MM.1S (cell line): ENCODE measurements around the gene KCNJ5.

Source experiments
- EZH2 ChIP-seq: fragments of 300-600 bp; sonication (generic); optimal IDR thresholded peaks from 2 replicates; pipeline ENCODE3; 2017; ENCODE audit warnings: low read depth, mild to moderate bottlenecking, antibody characterized with exemption, low read length, mixed read lengths
- TF ChIP-seq, protein P1 (sequence below): fragments of 300-600 bp; sonication (generic); IDR thresholded peaks from 2 replicates; pipeline ENCODE4 v1.5.1; 2016; ENCODE audit warnings: antibody characterized with exemption, low read length, mixed read lengths

DNA sequence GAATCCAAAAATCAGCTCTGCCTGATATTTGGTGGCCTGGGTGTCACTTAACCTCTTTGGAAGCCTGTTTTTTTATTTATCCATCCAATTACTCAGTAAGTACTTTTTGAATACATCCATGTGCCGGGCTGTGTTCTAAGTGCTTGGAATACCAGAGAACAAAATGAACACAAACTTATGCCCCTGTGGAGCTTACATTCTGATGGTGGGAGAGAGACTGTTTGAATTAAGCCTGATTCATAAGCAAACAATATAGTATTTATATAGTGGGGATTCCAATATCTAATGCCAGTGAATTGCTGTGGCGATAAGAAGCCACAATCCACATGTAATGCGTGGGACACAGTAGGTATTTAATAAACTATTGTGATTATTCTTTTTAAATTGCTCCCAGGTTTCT, 19.4 kb downstream of the KCNJ5 start:
- TF ChIP-seq, protein P1, sequence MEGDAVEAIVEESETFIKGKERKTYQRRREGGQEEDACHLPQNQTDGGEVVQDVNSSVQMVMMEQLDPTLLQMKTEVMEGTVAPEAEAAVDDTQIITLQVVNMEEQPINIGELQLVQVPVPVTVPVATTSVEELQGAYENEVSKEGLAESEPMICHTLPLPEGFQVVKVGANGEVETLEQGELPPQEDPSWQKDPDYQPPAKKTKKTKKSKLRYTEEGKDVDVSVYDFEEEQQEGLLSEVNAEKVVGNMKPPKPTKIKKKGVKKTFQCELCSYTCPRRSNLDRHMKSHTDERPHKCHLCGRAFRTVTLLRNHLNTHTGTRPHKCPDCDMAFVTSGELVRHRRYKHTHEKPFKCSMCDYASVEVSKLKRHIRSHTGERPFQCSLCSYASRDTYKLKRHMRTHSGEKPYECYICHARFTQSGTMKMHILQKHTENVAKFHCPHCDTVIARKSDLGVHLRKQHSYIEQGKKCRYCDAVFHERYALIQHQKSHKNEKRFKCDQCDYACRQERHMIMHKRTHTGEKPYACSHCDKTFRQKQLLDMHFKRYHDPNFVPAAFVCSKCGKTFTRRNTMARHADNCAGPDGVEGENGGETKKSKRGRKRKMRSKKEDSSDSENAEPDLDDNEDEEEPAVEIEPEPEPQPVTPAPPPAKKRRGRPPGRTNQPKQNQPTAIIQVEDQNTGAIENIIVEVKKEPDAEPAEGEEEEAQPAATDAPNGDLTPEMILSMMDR: no peak
- no peak for TF ChIP-seq EZH2
